GM10266 (cell line): ENCODE data around the gene RAB22A.

Experiments used
- DNase-seq: peaks from one replicate; pipeline ENCODE4 v3.0.0; 2012; ENCODE audit errors: extremely low spot score
- TF ChIP-seq, protein P1 (sequence below): IDR thresholded peaks from 2 replicates; pipeline ENCODE4 v1.5.1; 2012; ENCODE audit warnings: mild to moderate bottlenecking, low read depth; ENCODE audit not compliant: control insufficient read depth, insufficient read depth; ENCODE audit errors: missing control alignments

RAB22A gene

DNA sequence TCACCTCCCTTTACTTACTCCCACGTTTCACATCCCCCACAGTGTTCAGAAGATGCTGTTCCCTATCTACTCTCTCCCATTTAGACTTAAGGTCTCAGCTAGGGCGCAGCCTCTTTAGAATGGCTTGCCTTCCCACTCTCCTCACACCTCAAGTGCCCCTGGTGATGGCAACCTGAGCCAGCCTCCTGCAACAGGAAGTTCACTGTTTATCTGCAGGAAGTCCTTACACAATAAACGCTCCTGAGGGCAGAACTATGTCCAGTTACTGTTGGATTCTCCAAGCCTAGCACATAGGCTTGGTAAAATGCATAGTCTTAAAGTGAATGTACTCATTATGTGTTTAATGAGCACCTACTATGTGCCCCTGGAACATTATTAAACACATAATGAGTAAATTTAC, 21.9 kb upstream of the RAB22A start:
- no peak for DNase-seq

DNA sequence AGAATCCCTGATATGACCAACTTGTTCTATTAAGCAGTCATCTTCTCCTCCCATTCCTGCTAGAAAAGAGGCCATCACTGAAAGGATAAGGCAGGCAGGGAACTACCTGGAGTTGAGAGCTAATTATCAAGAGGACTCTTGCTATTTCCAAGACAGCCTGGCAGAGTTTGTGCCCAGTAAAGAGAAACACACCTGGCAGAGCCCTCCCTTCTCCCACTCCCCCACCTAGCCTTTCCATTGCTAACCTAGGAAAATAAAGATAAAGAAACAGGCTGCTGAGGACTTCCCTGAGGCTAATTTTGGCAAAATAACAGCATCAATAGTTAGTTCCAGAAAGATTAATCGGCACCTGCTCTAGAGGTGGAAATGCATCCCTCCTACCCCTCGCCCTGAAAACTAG, 20.4 kb upstream of the RAB22A start:
- no peak for DNase-seq
- TF ChIP-seq, protein P1, sequence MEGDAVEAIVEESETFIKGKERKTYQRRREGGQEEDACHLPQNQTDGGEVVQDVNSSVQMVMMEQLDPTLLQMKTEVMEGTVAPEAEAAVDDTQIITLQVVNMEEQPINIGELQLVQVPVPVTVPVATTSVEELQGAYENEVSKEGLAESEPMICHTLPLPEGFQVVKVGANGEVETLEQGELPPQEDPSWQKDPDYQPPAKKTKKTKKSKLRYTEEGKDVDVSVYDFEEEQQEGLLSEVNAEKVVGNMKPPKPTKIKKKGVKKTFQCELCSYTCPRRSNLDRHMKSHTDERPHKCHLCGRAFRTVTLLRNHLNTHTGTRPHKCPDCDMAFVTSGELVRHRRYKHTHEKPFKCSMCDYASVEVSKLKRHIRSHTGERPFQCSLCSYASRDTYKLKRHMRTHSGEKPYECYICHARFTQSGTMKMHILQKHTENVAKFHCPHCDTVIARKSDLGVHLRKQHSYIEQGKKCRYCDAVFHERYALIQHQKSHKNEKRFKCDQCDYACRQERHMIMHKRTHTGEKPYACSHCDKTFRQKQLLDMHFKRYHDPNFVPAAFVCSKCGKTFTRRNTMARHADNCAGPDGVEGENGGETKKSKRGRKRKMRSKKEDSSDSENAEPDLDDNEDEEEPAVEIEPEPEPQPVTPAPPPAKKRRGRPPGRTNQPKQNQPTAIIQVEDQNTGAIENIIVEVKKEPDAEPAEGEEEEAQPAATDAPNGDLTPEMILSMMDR = no peak

More for the DNA sequence above, 21.9 kb upstream of the RAB22A start:
- TF ChIP-seq, protein P1 = no peak

DNA sequence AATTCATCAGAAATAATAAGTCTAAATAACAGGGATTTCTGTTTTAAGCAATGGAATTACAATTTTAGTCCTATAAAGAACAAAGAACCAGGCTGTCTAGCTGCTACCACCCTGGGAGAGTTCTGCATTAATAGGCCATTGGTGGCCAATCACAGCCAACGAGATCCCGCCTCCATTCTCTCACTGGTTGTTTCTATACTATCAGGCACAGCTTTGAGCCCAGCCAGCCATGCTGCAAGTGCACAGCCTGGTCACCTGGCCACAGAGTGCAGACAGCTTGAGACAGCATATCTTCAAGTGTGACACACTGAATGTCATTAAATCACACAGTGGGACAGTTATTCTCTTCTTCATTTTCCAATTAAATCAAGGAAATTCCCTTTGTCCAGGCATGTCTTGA, 16.1 kb upstream of the RAB22A start:
- TF ChIP-seq, protein P1 = no peak

DNA sequence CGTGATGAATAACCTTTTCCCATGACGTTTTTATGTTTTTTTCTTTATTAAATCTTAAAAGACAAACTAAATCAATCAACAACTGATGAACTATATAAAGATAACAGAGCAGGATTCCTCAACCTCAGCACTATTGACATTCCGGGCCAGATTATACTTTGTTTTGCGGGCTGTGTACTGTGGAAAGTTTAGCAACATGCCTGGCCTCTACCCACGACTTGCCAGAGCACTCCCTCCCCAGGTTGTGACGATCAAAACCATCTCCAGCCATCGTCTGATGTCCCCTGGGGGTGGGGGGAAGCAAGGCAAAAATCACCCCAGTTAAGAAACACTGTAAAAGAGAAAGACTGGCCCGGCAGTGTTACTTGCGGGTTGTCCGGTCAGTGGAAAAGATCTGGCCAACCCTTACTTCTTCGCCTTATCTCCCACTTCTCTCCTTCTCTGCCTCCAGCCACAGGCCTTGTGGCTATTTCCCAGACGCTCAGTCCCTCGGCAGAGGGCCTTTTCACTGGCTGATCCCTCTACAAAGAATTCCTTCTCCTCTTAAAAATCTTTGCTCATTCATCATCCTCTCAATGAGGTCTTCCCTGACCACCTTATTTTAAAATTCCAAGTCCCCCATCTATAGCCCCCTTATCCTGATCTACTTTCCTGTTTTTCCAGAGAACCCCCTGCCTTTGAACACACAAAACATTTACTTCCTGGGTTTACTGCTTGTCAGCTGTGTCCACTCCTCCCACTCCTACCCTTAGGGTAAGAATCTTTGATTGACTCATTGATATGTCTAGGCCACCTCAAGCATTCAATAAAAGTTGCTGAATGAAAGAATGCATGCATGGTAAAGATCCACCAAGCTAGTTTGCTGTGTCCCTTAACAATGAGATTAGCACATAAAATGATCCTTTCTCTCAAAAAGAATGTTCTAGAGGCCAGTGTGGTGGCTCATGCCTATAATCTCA, 14.7 kb upstream of the RAB22A start:
- TF ChIP-seq, protein P1 = no peak

More for the DNA sequence above, 16.1 kb upstream of the RAB22A start:
- DNase-seq = no peak

DNA sequence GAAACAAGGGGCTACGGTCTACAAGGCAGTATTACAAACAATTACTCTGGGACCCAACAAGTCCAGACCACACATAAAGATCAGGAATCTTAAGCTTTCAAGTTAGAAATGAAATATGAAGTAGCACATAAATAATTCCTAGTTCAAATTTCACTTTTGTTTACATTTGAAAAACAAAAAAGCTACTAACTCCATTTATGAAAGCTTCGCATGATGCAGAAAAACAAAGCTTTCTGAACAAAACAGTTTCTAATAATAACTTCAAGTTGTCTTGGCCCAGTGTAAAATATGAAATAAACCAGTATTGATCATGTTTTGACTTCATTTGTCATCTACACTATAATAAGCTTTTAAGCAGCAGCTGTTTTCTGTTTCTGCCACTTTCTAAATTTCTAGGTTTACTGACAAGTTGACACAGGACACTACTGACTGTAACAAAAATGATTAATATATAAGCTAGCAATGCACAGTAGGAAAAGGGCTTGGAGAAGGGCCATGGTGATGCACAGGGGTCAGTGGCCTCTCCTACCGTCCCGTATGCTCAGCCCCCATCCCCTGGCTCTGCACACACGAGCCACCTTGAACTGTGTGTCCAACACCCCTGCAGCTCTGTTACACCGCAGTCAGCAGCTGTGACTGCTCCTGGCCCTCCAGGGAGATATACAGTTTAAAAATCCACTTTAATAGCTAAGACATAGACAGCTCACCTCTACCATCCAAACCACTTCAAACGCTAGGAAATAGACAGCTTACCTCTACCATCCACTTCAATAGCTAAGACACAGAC, 13.3 kb upstream of the RAB22A start:
- no peak for DNase-seq
- TF ChIP-seq, protein P1 = no peak

More for the DNA sequence above, 14.7 kb upstream of the RAB22A start:
- DNase-seq = no peak

DNA sequence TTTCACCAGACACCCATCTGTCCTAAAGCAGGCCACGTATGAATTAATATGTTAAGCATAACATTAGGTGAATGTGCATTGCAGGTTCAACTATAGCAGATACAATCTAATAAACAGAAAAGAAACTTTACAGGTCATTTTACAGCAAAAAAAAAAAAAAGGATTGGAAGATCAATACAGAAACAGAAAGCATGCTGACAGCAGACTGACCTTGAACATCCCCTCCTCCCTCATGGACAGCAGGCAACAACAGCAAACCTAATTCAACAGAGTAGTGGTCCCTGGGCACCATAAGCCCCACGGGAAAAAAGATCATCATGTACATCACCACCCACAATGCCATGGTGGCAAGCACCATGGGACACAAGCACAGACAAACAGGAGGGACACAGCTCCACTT, 12.1 kb upstream of the RAB22A start:
- TF ChIP-seq, protein P1 = no peak
- DNase-seq = no peak
